Kasumi-1 (cell line): ENCODE measurements around the gene FRMPD4.

Experiments
- DNase-seq, 2 experiments: peaks; one replicate each; lab custom pipeline; 2025; lab: John Stamatoyannopoulos, UW

FRMPD4 gene

GRCh38 chrX:12672367-12673106 is 534.3 kb downstream of the FRMPD4 start:
- DNase-seq = no peak

- no peak for DNase-seq
These were observed 535.2 kb downstream of the FRMPD4 start for GRCh38 chrX:12673487-12673886.

GRCh38 chrX:12679522-12679921 is 541.2 kb downstream of the FRMPD4 start:
- DNase-seq = no peak

- no peak for DNase-seq
These were observed 542.8 kb downstream of the FRMPD4 start for GRCh38 chrX:12681047-12681446.

- DNase-seq = no peak
These were observed 547.3 kb downstream of the FRMPD4 start for GRCh38 chrX:12685541-12685940.

- DNase-seq = no peak
These were observed 548.1 kb downstream of the FRMPD4 start for GRCh38 chrX:12686331-12686730.

- DNase-seq = no peak
These were observed 552.4 kb downstream of the FRMPD4 start for GRCh38 chrX:12690646-12691045.

GRCh38 chrX:12693754-12694153 is 555.5 kb downstream of the FRMPD4 start:
- no peak for DNase-seq

- no peak for DNase-seq
These were observed 562.5 kb downstream of the FRMPD4 start for GRCh38 chrX:12700745-12701144.

GRCh38 chrX:12701628-12702027 is 563.4 kb downstream of the FRMPD4 start:
- peak; percentile 16 to 41 for DNase-seq

- peak in 1 of 2 experiments; percentile 0 for DNase-seq
These were observed 564.3 kb downstream of the FRMPD4 start for GRCh38 chrX:12702509-12703091.

- DNase-seq = no peak
These were observed 566.4 kb downstream of the FRMPD4 start for GRCh38 chrX:12704706-12705105.

- DNase-seq = no peak
These were observed 570.8 kb downstream of the FRMPD4 start for GRCh38 chrX:12709047-12709446.

- DNase-seq = no peak
These were observed 573.3 kb downstream of the FRMPD4 start for GRCh38 chrX:12711435-12712040.

- no peak for DNase-seq
These were observed 578.3 kb downstream of the FRMPD4 start for GRCh38 chrX:12716574-12716973.

GRCh38 chrX:12719837-12720236 is 581.6 kb downstream of the FRMPD4 start:
- no peak for DNase-seq

GRCh38 chrX:12721042-12721441 is 582.8 kb downstream of the FRMPD4 start:
- DNase-seq = no peak

- no peak for DNase-seq
These were observed 584.0 kb downstream of the FRMPD4 start for GRCh38 chrX:12722314-12722713.

GRCh38 chrX:12741416-12741815 is 603.1 kb downstream of the FRMPD4 start:
- DNase-seq = no peak

GRCh38 chrX:12747433-12747832 is 609.2 kb downstream of the FRMPD4 start:
- no peak for DNase-seq

GRCh38 chrX:12751887-12752286 is 613.6 kb downstream of the FRMPD4 start:
- DNase-seq = no peak

- no peak for DNase-seq
These were observed 615.1 kb downstream of the FRMPD4 start for GRCh38 chrX:12753366-12753765.

GRCh38 chrX:12758291-12758690 is 620.0 kb downstream of the FRMPD4 start:
- DNase-seq = no peak
